ENCODE results near the gene DYRK1A.

Gene DYRK1A

GRCh38 chr21:37571442-37571841 lies 204.9 kb downstream of the DYRK1A start:
- no peaks in the 10 kb centered on the region for H3K27me3 ChIP-seq (replicated peaks; ENCODE audit: control insufficient read depth, insufficient read depth, low read length)
- TF ChIP-seq CTCF (IDR thresholded peaks at IDR 0.05; ENCODE audit: insufficient read depth, low read length, poor library complexity, severe bottlenecking), result no peak
- H3K36me3 ChIP-seq (ENCODE audit: control insufficient read depth, insufficient read depth, low read length), result no peaks in the 10 kb centered on the region
- no peak overlapping the region for H3K4me3 ChIP-seq (replicated peaks; ENCODE audit: low read depth, low read length)
- DNase-seq (ENCODE audit: extremely low read depth, insufficient read length), result no peak

DNA sequence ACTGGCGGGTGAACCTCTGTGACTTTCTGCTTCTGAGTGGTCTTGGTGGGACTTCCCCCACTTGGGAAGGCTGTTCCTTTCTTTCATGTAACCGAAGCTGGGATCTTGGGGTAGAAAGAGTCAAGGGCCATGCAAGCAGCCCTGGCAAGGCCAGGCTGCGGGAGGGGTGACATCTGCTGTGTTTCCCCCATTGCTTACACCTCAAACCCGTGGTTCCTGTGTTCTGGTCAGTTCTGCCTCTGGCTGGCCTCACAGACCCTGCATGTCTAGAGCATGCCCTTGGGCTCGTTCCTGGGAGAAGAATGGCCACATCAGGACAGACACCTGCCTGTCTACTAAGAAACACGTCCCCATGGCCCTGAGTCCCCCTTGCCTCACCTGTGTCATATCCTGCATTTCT lies 207.7 kb downstream of the DYRK1A start:
- TF ChIP-seq CTCF (IDR thresholded peaks at IDR 0.05; ENCODE audit: insufficient read depth, low read length, poor library complexity, severe bottlenecking), result no peak
- DNase-seq (ENCODE audit: extremely low read depth, insufficient read length), result no peak
- Histone ChIP-seq H3K4me3 (replicated peaks; ENCODE audit: low read depth, low read length) (no peak overlapping the region), H3K27me3 (replicated peaks; ENCODE audit: control insufficient read depth, insufficient read depth, low read length) (no peaks in the 10 kb centered on the region), H3K36me3 (ENCODE audit: control insufficient read depth, insufficient read depth, low read length) (no peaks in the 10 kb centered on the region)

- no peak for TF ChIP-seq CTCF (IDR thresholded peaks at IDR 0.05; ENCODE audit: insufficient read depth, low read length, poor library complexity, severe bottlenecking)
These were observed 208.2 kb downstream of the DYRK1A start for GRCh38 chr21:37574751-37575150.

DNA sequence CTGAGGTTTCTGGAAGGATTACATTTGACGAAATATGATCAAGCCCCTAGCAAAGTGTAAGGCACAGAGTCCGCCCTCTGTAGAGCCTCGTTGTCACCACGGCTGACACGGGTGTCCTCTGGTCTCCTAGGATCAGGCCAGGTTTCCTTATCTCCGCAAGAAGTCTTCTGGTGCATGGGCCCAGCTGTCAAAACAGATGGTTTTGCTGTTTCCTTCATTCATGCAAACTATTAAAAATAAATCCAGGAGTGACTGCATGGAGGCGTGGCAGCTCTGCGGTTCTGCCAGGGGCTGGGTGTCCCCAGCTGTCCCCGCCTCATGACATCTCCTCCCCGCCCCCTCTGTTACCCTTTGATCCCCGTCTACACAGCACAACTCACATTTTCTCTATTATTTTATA lies 209.0 kb downstream of the DYRK1A start:
- DNase-seq (ENCODE audit: extremely low read depth, insufficient read length), result no peak
- no peaks in the 10 kb centered on the region for H3K27me3 ChIP-seq (replicated peaks; ENCODE audit: control insufficient read depth, insufficient read depth, low read length)
- no peaks in the 10 kb centered on the region for H3K36me3 ChIP-seq (ENCODE audit: control insufficient read depth, insufficient read depth, low read length)
- H3K4me3 ChIP-seq (replicated peaks; ENCODE audit: low read depth, low read length), result no peak overlapping the region
- TF ChIP-seq CTCF (IDR thresholded peaks at IDR 0.05; ENCODE audit: insufficient read depth, low read length, poor library complexity, severe bottlenecking), result no peak

More at GRCh38 chr21:37574751-37575150, 208.2 kb downstream of the DYRK1A start:
- Histone ChIP-seq H3K36me3 (ENCODE audit: control insufficient read depth, insufficient read depth, low read length) (no peaks in the 10 kb centered on the region), H3K4me3 (replicated peaks; ENCODE audit: low read depth, low read length) (no peak overlapping the region), H3K27me3 (replicated peaks; ENCODE audit: control insufficient read depth, insufficient read depth, low read length) (no peaks in the 10 kb centered on the region)
- DNase-seq (ENCODE audit: extremely low read depth, insufficient read length), result no peak

Data from GM06990 (cell line).